ENCODE data around the gene AUTS2. TPM values are rescaled to one million over a fixed set of nuclear protein-coding genes. Genes with fewer than 3 reads are reported as not detected.

AUTS2 gene
- total RNA-seq, 1 donor from 2014 or later = 7.7 TPM

DNA sequence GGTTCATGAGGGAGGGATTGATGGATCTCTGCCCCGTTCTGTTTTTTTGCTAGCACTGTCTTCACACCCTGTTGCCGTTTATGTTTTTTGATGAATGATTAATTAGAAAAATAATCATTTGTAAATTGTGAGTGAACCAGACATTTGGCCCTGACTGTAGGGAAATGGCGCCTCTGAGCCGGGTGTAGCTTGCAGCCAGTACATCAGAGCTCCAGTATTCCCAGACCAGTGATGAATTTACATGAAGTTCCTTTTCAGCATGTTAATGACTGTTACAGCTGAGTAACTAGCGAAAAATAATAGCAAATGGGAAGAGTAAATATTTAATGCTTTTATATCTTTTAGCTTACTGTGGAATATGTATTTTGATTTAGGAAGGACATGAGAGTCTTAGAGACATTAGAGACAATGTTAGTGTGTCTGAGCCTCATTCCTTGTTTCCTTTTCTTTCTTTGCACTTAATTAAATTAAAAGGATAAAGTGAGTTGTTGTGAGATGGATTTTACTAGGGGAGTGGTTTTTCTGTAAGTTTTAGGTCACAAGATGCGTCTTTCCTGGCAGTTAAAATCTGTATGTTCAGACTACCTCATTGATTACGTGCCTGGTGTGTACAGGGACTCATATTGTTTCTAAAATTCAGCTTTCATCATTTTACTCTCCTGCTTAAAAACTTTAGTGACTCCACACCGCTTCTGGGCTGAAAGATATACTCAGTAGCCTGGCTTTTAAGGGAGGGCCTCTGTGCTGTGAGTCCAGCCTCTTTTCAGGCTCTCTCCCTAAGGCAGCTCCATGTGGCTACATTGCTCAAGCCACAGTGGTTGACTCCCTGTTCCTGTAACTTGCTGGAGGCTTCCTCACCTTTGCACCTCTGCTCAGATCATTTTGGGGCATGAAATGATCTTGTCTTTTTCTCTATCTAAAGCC is 86.4 kb downstream of the AUTS2 start:
- intact Hi-C loops (cut with micrococcal nuclease) = no loop called here

DNA sequence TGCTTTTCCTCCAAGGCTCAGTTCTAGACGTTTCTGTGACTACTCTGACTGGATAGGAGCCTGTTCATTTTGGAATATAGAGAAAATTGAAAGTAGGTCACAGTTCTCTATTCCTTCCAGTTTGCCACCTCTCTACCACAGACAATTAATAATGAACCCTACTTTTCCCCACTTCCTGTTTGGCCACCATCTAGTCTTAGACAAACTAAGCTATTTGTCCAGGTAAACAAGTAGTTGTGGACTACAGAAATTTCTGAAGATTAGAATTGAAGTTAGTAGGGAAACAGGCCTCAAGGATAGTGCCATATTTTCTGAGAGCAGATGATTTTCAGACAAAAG is 87.0 kb downstream of the AUTS2 start:
- intact Hi-C loops (cut with micrococcal nuclease) = no loop called here

DNA sequence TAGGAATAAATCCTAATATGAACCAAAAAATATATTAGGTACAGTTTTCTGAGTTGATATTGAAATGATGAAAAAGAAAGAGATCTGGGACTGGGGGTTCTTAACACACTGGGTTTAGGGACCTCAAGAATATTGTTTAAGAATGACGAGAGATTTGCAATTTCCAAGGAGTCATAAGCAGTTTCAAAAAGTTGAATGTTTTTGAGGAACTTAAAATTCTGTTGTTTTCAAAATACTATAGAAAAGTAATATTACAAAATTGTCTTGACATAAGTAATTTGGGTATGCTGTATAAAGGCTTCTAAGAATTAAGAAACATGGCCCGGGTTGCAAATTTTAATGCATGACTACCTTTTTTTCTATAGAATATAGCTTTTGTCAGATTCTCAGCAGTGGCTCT is 88.1 kb downstream of the AUTS2 start:
- intact Hi-C loops (cut with micrococcal nuclease) = no loop called here

DNA sequence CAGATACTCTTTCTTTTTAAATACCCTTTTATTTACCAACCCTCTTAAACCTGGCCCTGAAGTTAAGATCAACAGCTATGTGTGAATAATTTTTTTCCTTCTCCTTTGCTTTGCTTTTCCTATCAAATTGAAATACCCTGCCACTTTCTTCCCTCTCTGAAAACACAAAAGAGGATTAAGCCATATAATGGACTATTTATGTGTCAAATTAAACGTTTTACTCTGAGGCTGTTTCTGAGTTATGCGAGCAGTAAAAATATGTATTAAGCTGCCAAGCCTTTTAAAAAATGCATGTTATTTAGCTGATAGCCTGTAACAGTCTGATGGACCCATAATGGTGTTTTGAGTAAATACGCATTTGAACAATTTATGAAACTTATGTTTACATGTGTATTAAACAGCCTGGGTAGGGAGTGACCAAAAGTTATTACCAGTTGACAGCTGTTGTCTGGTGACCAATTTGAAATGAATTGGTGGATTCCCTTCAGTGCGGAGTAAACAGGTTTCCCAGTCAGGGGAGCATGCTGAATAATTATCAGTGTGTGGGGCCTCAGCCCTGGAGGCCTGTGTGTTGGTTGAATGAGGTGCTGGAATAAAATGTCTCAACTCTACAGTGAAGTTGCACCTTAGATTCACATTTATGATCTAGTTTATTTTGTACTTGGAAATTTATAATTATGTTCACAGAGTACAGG is 89.6 kb downstream of the AUTS2 start:
- intact Hi-C loops (cut with micrococcal nuclease) = no loop called here

DNA sequence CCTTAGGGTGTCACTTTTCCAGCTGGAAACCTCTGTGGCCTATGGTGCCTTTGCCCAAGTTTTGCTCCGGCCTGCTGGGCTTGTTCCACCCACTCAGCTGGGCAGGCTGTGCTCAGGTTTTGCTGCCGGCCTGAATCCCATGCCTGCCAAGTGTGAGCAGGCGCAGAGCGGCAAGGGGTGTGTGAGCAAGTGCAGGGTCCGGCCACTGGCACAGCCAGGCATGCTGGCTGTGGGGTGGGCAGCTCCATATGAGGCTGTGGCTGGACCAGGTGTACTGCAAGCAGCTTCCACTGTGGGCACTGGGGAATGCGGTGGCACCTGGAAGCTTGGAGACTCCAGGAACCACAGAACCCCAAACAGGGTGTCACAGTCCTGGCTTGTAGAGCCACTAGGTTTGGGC is 92.1 kb downstream of the AUTS2 start:
- intact Hi-C loops (cut with micrococcal nuclease) = no loop called here

DNA sequence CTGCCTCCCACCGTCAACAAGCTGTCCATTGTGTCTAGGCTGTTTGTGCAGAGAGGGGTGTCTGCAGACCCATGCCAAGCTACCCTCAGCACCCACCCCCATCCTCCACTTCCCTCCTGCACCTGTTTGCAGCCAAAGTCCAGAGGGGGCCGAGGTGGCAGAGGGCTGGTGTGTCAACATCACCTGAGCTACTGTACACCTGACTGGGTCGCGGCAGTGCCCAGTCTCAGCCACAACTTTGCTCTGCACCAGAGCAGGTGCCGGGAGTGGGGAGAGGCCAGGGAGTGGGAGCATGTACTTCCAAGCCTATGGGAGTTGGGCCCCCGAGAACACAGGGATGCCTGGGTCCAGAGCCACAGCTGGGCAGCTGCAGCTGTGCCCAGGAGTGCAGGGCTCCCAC is 93.1 kb downstream of the AUTS2 start:
- intact Hi-C loops (cut with micrococcal nuclease) = no loop called here

DNA sequence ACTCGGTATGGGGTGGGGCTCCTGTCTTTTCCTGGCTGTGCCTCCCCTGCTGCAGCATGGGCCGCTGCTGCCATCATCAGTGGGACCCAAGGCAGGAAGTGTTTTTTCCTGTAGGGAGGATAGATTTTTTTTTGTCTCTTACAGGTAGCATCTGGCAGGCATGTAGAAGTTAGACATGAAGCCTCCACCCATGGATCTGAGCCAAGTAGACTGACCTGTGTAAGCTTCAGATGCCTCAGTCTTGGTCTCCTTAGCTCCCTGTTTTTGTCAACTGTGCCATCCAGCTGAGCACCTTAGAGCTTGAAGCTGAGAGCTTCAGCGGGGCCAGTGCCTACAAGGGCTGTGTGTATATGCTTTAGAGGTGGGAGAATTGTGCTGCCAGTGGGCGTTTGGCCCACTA is 93.5 kb downstream of the AUTS2 start:
- intact Hi-C loops (cut with micrococcal nuclease) = no loop called here

DNA sequence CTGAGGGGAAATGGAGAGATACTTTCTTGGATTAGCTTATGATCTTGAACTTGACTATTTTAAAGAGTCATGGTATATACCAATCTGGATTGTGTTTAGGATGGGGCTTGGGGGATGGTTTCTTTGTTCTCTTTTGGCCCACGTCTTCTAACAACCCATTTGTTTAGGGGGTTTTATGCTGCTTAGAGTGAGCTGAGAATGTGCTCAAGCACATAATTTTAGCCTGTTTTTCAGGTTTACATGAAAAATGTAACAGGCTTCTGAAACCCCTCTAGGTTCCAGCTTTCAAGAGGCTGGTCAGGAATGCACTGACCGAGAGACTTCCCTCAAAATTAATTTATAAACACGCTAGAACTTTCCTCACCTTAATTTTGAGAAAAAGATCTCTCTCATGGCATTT is 94.3 kb downstream of the AUTS2 start:
- intact Hi-C loops (cut with micrococcal nuclease) = no loop called here

DNA sequence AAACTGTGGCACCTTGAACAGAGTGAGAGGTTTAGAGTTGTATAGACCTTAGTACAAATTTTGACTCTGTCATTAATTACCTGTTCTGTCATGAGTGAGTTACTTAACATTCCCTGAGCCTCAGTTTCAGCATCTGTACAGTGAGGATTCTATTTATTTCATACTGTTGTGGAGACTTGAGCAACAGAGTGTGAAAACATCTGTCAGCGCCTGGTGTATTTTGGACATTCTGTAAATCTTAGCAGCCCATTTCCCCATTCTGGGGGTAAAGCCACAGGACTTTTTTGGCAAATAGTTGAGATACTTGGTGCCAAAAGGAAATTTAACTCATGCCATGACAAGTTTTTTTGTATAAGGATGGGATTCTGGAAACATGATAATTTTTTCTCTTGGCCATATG is 94.8 kb downstream of the AUTS2 start:
- intact Hi-C loops (cut with micrococcal nuclease) = no loop called here

DNA sequence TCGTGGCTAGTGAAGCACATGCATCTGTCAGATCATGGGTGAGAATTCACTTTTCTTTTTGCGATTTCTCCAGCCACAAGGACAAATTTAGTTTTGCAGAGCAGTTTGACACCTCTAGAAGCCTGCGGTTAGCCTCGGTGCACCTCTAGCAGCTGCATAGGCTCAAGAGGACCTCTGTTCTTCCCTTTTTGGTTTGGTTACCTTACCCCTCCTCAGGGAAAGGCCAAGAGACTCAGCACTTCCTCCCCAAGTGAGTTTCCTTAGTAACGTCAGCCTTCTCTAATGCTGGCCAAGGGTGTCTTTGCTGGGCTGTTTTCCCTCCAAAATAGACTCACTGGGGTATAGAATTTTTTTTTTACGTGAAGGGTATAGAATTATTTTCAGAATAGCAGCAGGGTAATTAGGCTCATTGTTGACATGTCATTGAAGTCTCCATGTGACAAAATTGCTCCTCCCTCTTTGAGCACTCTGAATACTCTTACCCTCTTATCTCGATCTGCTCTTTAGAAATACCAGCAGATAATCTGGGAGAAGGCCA is 97.8 kb downstream of the AUTS2 start:
- intact Hi-C loops (cut with micrococcal nuclease) = no loop called here

DNA sequence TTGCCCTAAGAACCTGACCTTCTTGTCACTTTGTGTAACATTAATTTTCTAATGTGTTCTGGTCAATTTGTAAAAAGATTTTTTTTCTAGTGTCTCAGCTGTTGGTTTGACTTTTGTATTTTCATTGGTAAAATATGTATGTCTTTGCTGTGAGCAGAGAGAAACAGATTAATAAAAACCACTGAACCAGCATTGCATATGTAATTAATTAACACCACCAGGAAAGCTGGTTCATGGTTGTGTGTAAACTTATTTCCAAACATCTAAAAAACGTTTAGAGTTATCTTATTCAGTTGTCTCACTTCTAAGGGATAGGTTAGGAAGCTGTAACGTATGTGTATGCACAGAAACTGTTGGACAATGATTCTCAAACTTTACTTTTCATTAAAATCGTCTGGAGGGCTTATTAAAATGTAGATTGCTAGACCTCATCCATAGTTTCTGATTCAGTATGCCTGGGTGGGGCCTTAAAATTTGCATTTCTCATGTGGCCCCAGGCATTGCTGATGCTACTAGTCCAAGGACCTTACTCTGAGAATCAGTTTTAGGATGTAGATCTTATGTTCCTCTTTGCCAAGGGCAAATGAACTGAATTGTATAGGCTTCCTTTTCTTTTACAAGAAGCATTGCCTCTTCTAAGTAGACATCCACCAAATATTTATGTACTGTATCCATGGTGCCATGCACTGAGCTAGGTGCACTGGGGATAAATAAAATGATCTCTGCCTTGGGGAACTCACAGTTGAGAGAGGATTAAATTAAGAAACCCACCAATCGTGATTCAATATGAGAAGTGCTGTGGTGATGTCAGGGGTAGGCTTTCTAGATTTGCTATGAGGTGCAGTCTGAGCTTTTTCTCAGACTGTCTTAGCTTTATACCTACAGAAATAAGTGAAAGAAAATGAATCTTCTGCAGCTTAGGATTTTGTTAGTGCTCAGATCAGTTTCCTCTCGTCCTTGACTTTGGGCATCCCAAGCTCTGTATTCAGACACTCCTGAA is 98.7 kb downstream of the AUTS2 start:
- intact Hi-C loops (cut with micrococcal nuclease) = no loop called here

DNA sequence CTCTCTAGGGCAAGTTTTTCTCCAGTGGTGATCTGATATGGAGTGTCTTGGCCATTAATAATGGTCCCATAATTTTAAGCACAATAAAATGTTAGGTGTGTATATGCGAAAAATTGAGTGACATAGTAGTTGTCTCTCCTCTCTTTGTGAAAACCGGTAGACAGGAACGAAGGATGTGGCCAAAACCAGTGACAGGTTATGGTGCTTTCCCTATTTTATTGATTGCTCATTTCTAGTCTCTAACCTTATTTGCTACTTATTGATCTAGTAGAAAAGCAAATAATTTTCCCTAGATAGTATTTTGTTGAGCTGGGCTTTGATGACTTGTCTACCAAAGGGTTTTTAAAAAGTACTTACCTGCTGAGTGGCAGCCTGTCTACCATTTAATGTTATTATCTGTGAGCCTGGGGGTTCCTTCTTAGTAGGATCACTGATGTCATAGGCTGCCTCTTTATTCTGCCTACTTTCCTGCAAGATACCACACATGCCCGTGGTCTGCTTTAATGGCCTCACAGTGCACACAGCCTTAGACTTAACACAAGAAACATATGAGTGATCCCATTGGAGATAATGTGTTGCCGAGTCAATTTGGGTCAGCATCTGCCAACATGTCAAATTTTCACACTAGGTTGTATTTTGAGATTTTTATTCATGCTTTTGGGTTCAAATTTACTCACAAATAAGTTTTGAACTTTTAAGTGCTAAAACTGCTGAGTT is 100.0 kb downstream of the AUTS2 start:
- intact Hi-C loops (cut with micrococcal nuclease) = no loop called here

DNA sequence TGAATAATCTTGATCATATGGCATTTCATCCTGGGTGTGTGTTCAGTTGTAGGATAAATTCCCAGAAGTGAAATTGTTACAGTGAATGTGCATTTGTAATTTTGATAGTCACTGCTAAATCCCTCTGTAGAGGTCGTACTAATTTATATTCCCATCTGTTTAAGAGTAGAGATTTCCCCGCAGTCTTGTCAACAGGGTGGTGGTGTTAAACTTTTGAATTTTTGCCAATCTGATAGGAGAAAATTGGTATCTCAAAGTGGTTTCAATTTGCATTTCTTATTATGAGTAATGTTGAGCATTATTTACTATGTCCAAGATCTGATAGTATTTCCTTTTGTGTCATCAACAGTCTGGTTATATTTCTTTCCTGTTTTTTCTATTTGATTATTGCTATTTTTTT is 101.7 kb downstream of the AUTS2 start:
- intact Hi-C loops (cut with micrococcal nuclease) = no loop called here

DNA sequence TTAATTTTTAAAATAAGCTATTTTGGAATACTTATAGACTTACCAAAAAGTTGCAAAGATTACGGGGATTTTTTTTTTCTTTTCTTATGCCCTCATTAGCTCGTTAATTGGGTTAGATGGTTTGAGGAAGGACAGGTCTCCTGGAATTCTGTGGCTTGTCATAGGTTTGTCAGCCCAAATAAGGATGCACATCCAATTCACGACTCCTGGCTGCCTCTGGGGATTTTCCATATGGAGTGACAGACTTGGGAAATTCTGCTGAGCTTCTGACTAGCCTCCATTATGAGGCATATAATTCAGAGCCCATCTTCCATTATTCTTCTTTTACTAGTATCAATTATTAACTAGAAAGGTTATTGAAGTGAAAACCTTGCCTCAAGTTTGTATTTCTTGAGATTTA is 102.1 kb downstream of the AUTS2 start:
- intact Hi-C loops (cut with micrococcal nuclease) = no loop called here

DNA sequence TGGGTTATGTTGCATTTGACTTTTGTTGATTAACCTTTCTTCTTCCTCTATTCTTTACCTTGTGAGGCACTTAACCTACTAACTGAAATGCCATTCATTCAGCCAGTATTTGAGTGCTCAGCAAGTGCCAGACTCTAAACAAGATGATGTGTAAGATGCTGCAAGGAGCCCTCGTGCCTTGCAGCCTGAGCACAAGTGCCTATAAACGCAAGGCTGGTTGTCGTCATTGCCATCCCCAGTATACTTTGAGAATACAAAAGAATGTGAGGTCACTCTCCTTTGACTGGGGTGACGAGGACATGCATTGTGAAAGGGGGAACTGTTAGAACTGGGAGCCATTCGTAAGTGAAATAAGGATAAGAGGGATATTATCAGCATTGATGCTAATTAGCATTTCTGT is 103.0 kb downstream of the AUTS2 start:
- intact Hi-C loops (cut with micrococcal nuclease) = no loop called here

DNA sequence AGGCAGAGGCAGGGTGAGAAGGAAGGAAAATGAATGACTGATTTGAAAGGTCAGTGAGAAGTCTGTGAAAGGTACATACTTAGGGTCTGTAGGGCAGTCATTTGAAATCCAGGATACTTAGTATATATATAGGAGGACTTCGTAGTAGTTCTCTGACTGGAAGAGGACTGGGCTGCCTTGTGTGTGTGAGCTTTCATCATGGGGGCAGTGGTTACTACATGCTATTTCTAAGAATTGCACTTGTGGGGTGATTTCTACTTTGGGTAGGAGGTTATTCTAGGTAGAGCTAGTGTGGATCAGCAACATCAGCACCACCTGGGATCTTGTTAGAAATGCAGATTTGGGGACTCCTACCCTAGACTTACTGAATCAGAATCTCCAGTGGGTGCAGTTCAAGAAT is 104.1 kb downstream of the AUTS2 start:
- intact Hi-C loops (cut with micrococcal nuclease) = no loop called here

DNA sequence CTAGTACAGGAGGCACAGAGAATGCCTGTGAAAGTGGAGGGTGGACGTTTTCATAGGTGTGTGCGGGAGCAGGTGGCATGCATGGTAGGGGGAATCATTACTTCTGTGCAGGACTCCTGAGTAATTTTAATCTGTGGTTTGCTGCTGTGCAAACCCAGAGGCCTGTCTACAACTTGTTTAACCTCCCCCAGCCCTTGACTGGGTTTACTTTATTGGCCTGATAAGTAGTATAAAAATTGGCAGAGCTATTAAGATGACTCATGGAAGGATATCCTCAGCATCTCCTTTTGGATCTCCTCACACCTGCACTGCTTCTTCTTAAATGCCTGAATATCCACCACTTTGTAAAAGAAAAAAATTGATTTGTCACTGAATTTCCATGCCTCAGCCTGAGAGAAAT is 104.8 kb downstream of the AUTS2 start:
- intact Hi-C loops (cut with micrococcal nuclease) = no loop called here

DNA sequence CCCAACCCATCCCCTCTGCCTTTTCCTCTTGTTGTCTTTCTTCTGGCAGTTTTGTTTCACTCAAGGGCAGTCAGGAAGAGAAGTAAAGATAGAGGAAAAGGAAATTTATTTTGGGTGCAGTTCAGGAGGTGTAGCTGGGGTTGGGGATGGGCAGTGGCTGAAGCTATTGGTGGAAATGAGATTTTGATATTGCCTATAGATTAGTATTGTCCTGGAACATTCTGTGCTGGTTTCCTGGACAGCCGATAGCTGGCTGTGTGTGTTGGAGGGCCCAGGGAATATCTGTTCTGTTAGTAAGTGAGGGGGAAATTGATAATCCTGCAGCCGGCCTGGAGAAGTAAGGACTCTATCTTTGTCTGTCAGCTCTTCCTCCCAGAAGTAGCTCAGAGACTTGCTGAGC is 107.8 kb downstream of the AUTS2 start:
- intact Hi-C loops (cut with micrococcal nuclease) = no loop called here

DNA sequence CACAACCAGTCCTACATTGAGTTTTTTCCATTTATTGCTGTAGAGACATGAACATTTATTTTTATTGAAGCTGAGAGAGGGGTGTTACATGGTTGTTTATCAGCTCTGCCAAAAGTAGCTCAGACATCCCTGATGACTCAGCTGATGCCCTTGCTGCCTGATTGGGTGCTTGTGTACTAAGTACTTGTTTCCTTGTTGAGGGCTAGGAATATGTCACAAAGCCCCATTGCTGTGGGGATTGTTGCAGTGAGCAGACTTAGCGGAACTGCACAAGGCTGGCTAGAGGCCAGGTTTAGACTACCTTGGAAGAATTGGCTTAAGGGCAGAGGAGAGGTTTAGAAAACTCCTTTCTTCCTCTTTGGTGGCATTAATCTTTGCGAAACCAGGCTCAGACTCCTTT is 110.6 kb downstream of the AUTS2 start:
- intact Hi-C loops (cut with micrococcal nuclease) = no loop called here

DNA sequence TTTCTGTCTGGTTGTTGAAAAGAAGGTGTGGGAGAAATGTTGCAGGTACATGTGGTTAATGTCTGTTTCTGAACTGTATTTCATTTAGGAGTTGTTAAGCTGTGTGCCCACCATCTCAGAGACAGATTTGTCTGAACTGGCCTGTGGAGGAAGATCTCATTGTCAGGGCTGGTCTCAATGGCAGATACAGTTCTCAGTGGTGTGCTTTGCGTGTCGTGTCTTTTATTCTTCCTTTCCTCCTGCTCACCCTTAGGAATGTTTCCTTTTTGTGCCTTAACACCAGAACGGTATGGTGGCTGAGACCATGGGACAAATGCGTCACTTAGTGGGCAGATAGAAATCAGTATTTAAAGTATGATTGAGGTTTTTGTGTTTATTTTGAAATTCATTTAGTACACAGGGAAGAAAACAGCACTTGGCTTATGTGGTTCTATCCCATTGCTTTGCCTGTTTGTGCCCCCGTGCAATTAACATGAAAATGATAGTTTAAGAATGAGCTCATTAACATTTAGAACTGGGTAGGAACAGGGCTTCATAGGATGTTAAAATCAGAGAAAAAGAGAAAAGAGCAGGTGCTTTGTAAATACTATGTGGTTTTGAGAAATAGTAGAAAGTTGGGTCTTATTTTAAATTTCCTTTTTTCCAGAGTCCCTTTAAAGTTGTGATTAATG is 112.6 kb downstream of the AUTS2 start:
- intact Hi-C loops (cut with micrococcal nuclease) = no loop called here
